ENCODE measurements around the gene CLDN22.
A peak's percentile ranks its signal among the peaks of the same experiment; 100 is the strongest.

Gene CLDN22

GRCh38 chr4:183318656-183319055 is 1.4 kb downstream of the CLDN22 start:
- DNase-seq: no peak

GRCh38 chr4:183314806-183315205 is 5.3 kb downstream of the CLDN22 start:
- DNase-seq: no peak

- no peak for DNase-seq
Measured at GRCh38 chr4:183314336-183314735, 5.7 kb downstream of the CLDN22 start.

GRCh38 chr4:183312841-183313240 is 7.2 kb downstream of the CLDN22 start:
- no peak for DNase-seq

GRCh38 chr4:183306811-183307210 is 13.3 kb downstream of the CLDN22 start:
- peak; percentile 2 for DNase-seq

GRCh38 chr4:183304538-183304937 is 15.5 kb downstream of the CLDN22 start:
- no peak for DNase-seq

GRCh38 chr4:183304067-183304466 is 16.0 kb downstream of the CLDN22 start:
- no peak for DNase-seq

- DNase-seq: no peak
Measured at GRCh38 chr4:183303301-183303700, 16.8 kb downstream of the CLDN22 start.

- no peak for DNase-seq
Measured at GRCh38 chr4:183300655-183301054, 19.4 kb downstream of the CLDN22 start.

- DNase-seq: no peak
Measured at GRCh38 chr4:183300070-183300469, 20.0 kb downstream of the CLDN22 start.

GRCh38 chr4:183299464-183299863 is 20.6 kb downstream of the CLDN22 start:
- DNase-seq: no peak

GRCh38 chr4:183297675-183298074 is 22.4 kb downstream of the CLDN22 start:
- no peak for DNase-seq

GRCh38 chr4:183295711-183296110 is 24.4 kb downstream of the CLDN22 start:
- DNase-seq: no peak

- no peak for DNase-seq
Measured at GRCh38 chr4:183291070-183291469, 29.0 kb downstream of the CLDN22 start.

- DNase-seq: no peak
Measured at GRCh38 chr4:183289688-183290087, 30.4 kb downstream of the CLDN22 start.

- no peak for DNase-seq
Measured at GRCh38 chr4:183288955-183289354, 31.1 kb downstream of the CLDN22 start.

- DNase-seq: no peak
Measured at GRCh38 chr4:183287677-183288076, 32.4 kb downstream of the CLDN22 start.

- no peak for DNase-seq
Measured at GRCh38 chr4:183287309-183287659, 32.8 kb downstream of the CLDN22 start.

GRCh38 chr4:183286590-183287308 is 33.3 kb downstream of the CLDN22 start:
- no peak for DNase-seq

GRCh38 chr4:183285886-183286285 is 34.2 kb downstream of the CLDN22 start:
- no peak for DNase-seq

- no peak for DNase-seq
Measured at GRCh38 chr4:183284965-183285364, 35.1 kb downstream of the CLDN22 start.

GRCh38 chr4:183284258-183284785 is 35.8 kb downstream of the CLDN22 start:
- no peak for DNase-seq

- no peak for DNase-seq
Measured at GRCh38 chr4:183276106-183276505, 44.0 kb downstream of the CLDN22 start.

GRCh38 chr4:183272384-183272783 is 47.7 kb downstream of the CLDN22 start:
- DNase-seq: no peak

GRCh38 chr4:183268556-183268955 is 51.5 kb downstream of the CLDN22 start:
- DNase-seq: no peak
